Lung (tissue), 12 donors: ENCODE data around the gene UCHL5. TPM values are rescaled to one million over a fixed set of nuclear protein-coding genes. Genes with fewer than 3 reads are reported as not detected.

Experiments used
- ATAC-seq: fragments of 200-7000 bp; cut with Tn5 transposase; one replicate; pipeline ENCODE4 v1.9.1; 2020; ENCODE audit warnings: moderate number of reproducible peaks; ENCODE audit not compliant: insufficient read depth, low FRiP score
- DNase-seq, 3 donors: peaks; one replicate each; pipeline ENCODE4 v3.0.0-alpha.2; 2013 to 2017
- H3K27ac ChIP-seq, 2 donors: one replicate each; pipeline ENCODE4 v1.5.1; 2013; ENCODE audit warnings: mild to moderate bottlenecking in 2 of 2, moderate library complexity in 2 of 2, control low read depth in 1 of 2, inconsistent platforms in 1 of 2, low read depth in 1 of 2, low read length in 1 of 2
- H3K27me3 ChIP-seq, 3 donors: one replicate each; pipeline ENCODE4 v1.5.1; 2013; ENCODE audit warnings: low read length in 2 of 3; ENCODE audit not compliant: control insufficient read depth in 3 of 3, insufficient read depth in 3 of 3
- H3K36me3 ChIP-seq, 4 donors: one replicate each; pipeline ENCODE4 v1.5.1; 2013; ENCODE audit warnings: low read length in 4 of 4, mild to moderate bottlenecking in 1 of 4, moderate library complexity in 1 of 4; ENCODE audit not compliant: control insufficient read depth in 4 of 4, insufficient read depth in 4 of 4
- H3K4me1 ChIP-seq, 5 donors: one replicate each; pipeline ENCODE4 v1.5.1; 2013; ENCODE audit warnings: low read length in 5 of 5, mild to moderate bottlenecking in 2 of 5, moderate library complexity in 1 of 5; ENCODE audit not compliant: control insufficient read depth in 5 of 5, insufficient read depth in 5 of 5
- H3K4me3 ChIP-seq: one replicate; pipeline ENCODE4 v1.5.1; 2013; ENCODE audit warnings: mild to moderate bottlenecking, control low read depth, moderate library complexity
- H3K9ac ChIP-seq, 2 donors: one replicate each; pipeline ENCODE4 v1.5.1; 2013; ENCODE audit warnings: low read length in 2 of 2, control low read depth in 1 of 2; ENCODE audit not compliant: insufficient read depth in 1 of 2
- H3K9me3 ChIP-seq, 4 donors: one replicate each; pipeline ENCODE4 v1.5.1; 2013; ENCODE audit warnings: low read length in 3 of 4, mild to moderate bottlenecking in 1 of 4, moderate library complexity in 1 of 4; ENCODE audit not compliant: control insufficient read depth in 4 of 4, insufficient read depth in 3 of 4
- WGBS, 2 donors: extraction: QIAGEN DNeasy Blood & Tissue Kit; methylation state at CpG; one replicate each; pipeline ENCODE4 v1.1.7; 2013; 5-methylcytosine and 5-hydroxymethylcytosine counted together
- polyA plus RNA-seq, 2 donors: library from polyadenylated mRNA; stranded (reverse); fragments of 200-250 nt; gene quantifications; one replicate each; pipeline ENCODE4 v1.2.1, GENCODE V29; 2013
- total RNA-seq, 2 donors: library from RNA; depleted of rRNA in 1 of 2; stranded (reverse); fragments of >200 nt in 1 of 2; gene quantifications; one replicate each; pipeline ENCODE4 v1.2.1, GENCODE V29; 2014 to 2021
- TF ChIP-seq, protein P1 (sequence below): IDR thresholded peaks from 2 replicates; pipeline ENCODE4 v1.5.1; 2012; ENCODE audit warnings: mild to moderate bottlenecking; ENCODE audit errors: control extremely low read depth, extremely low read depth
- donor health status: control.
- donor health status: control.
- donor health status: Bipolar disorder and iron deficiency.
- donor health status: healthy.
- donor health status: DM: yes; HTN: yes; CAD: no.

UCHL5 gene
- total and polyA plus RNA-seq, 4 donors: 13.7 to 48.9 (median 22.9) TPM

GRCh38 chr1:193079187-193079586, 20.0 kb upstream of the UCHL5 start:
- Histone ChIP-seq H3K27ac (no peak overlapping the region), H3K9ac (no peak overlapping the region), H3K4me1 (no peaks in the 10 kb centered on the region), H3K27me3 (no peaks in the 10 kb centered on the region), H3K9me3 (peaks cover 0 to 4% (median under 1%) of the 10 kb centered on the region in 4 donors), H3K4me3 (no peak overlapping the region), H3K36me3 (peaks cover 8 to 52% (median 31%) of the 10 kb centered on the region in 4 donors)
- DNase-seq (no peak), ATAC-seq (no peak)
- TF ChIP-seq, protein P1, sequence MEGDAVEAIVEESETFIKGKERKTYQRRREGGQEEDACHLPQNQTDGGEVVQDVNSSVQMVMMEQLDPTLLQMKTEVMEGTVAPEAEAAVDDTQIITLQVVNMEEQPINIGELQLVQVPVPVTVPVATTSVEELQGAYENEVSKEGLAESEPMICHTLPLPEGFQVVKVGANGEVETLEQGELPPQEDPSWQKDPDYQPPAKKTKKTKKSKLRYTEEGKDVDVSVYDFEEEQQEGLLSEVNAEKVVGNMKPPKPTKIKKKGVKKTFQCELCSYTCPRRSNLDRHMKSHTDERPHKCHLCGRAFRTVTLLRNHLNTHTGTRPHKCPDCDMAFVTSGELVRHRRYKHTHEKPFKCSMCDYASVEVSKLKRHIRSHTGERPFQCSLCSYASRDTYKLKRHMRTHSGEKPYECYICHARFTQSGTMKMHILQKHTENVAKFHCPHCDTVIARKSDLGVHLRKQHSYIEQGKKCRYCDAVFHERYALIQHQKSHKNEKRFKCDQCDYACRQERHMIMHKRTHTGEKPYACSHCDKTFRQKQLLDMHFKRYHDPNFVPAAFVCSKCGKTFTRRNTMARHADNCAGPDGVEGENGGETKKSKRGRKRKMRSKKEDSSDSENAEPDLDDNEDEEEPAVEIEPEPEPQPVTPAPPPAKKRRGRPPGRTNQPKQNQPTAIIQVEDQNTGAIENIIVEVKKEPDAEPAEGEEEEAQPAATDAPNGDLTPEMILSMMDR: no peak
- 96 to 98% methylated on average over 3 of the region's 3 CpGs for WGBS, 2 donors

DNA sequence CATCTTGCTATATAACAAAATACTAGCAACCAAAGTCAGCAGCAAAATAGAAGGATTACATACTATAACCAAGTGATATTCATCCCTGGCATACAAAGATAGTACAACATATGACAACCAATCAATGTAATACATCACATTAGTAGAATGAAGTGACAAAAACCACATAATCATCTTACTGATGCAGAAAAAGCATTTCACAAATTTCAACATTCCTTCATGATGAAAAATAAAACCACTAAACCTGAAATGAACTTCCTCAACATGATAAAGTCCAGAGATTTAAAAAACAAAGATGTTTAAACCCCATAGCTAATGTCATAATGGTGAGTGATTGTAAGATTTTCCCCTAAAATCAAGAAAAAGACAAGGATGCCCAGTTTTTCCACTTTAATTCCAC, 18.8 kb upstream of the UCHL5 start:
- TF ChIP-seq, protein P1: no peak
- DNase-seq (no peak), ATAC-seq (no peak)
- Histone ChIP-seq H3K36me3 (peaks cover 3 to 43% (median 24%) of the 10 kb centered on the region in 4 donors), H3K4me1 (no peaks in the 10 kb centered on the region), H3K4me3 (no peak overlapping the region), H3K9me3 (peaks cover 0 to 4% (median under 1%) of the 10 kb centered on the region in 4 donors), H3K27ac (no peak overlapping the region), H3K9ac (no peak overlapping the region), H3K27me3 (no peaks in the 10 kb centered on the region)

GRCh38 chr1:193070942-193071341, 11.8 kb upstream of the UCHL5 start:
- TF ChIP-seq, protein P1: no peak
- ATAC-seq (no peak), DNase-seq (no peak)
- H3K9ac ChIP-seq: no peak overlapping the region
- H3K4me1 ChIP-seq: peaks cover 0 to 9% (median 1%) of the 10 kb centered on the region in 5 donors
- H3K27ac ChIP-seq: peak overlapping the region in 1 of 2 donors; percentile 31
- no peaks in the 10 kb centered on the region for H3K9me3 ChIP-seq
- WGBS, 2 donors: 70 to 79% methylated on average over 5 of the region's 5 CpGs
- H3K4me3 ChIP-seq: no peak overlapping the region
- H3K27me3 ChIP-seq: no peaks in the 10 kb centered on the region
- H3K36me3 ChIP-seq: peaks cover 3 to 7% (median 6%) of the 10 kb centered on the region in 4 donors

DNA sequence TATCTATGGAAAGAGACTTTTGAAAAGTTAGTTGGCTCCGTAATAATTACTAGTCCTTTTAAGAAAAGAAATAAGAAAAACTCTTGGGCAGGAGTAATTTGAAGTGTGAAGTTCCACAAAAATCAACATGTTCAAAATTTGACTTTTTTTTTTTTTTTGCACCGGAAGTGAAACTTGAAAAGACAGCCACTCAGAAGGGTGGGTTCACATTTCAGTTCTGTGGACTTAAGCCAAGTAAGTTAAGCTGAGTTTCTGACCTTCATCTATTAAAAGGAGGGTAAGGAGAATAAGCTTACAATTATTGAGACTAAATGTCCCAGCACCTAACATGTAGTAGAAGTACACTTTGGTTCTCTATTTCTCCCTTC, 11.2 kb upstream of the UCHL5 start:
- Histone ChIP-seq H3K27ac (no peak overlapping the region), H3K9ac (no peak overlapping the region), H3K27me3 (no peaks in the 10 kb centered on the region), H3K4me3 (no peak overlapping the region), H3K36me3 (peaks cover 3 to 7% (median 6%) of the 10 kb centered on the region in 4 donors), H3K9me3 (no peaks in the 10 kb centered on the region), H3K4me1 (peaks cover 0 to 9% (median 1%) of the 10 kb centered on the region in 5 donors)
- ATAC-seq (no peak), DNase-seq (peak in 2 of 3 donors; percentile 19 to 27)
- WGBS, 2 donors: 64 to 72% methylated on average over 2 of the region's 2 CpGs
- TF ChIP-seq, protein P1: no peak
